HL-60/S4 treated with retinoic acid at 250 ng/mL for 4 days and 3 days (cell line): ENCODE results near the gene CHTOP.

Experiments
- in situ Hi-C: fragments of 300-500 bp; cut with MboI; formaldehyde crosslinking; loops from 2 replicates; pipeline ENCODE4 v1.7.0; 2022; ENCODE audit warnings: low sequenced_read_pairs

The CHTOP gene

GRCh38 chr1:153682730-153683129 lies 48.9 kb downstream of the CHTOP start:
- in situ Hi-C loops: no loop called here

DNA sequence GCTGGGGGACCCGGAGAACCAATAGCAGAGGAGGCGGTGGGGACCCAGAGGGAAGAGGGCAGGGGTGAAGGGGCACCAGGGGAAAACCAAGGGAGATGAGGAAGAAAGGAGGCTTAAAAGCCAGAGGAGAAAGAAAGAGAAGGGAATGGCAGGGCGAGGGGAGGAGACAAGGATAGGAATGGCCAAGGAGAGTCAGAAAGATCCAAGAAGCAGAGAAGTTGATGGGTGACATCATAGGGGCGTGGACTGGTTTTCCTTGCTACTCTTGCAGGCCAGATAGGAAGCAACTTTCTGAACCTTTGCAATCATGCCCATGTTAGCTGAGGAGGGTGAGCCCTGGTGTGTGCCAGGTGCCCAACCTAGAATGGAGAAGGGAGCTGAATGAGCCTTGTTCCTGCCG lies 50.0 kb downstream of the CHTOP start:
- in situ Hi-C loops: no loop called here

DNA sequence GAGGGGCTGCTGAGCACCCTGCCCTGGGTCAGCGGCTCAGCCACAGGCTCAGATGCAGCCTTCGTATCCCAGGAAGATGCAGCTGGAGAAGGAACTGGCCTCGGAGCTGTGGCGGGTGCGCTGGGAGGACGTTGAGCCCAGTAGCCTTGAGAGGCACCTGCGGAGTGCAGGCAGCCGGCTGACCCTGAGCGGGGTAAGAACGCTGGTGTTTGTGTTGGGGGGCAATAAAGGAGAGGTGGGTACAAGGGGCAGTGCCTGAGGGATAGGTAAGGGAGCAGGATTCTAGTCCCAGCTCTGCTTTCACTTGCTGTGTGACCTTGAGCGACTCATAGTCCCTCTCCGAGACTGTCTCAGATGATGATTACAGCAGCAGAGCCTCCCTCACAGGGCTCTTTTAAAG lies 51.0 kb downstream of the CHTOP start:
- in situ Hi-C loops: no loop called here

DNA sequence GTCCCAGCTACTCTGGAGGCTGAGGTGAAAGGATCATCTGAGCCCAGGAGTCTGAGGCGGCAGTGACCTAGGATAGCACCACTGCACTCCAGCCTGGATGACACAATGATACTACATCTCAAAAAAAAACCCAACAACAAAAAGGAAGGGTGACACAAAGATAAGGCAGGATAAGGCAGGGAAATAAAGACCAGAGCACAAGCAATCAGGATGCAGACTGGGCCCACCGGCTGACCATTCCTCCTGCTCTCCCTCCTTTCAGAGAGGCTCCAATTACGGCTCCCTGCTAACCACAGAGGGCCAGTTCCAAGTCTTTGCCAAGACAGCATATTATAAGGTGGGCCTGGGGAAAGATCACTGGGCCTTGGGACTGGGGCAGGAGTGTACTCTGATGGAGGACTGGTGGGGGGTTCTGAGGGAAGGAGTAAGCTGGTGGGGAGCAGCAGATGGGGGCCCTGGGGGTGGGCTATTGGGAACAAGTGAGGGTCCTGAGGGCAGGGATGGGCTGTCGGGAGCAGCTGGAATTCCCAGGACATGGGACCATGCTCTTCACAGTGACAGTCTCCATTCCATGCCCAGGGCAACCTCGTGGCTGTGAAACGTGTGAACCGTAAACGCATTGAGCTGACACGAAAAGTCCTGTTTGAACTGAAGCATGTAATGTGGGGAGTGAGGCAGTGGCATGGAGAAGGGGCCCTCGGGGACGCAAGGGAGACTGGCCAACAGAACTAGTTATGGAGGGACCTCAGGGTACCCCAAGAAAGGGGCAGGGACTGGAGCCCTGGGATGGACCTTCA lies 51.9 kb downstream of the CHTOP start:
- in situ Hi-C loops: no loop called here

DNA sequence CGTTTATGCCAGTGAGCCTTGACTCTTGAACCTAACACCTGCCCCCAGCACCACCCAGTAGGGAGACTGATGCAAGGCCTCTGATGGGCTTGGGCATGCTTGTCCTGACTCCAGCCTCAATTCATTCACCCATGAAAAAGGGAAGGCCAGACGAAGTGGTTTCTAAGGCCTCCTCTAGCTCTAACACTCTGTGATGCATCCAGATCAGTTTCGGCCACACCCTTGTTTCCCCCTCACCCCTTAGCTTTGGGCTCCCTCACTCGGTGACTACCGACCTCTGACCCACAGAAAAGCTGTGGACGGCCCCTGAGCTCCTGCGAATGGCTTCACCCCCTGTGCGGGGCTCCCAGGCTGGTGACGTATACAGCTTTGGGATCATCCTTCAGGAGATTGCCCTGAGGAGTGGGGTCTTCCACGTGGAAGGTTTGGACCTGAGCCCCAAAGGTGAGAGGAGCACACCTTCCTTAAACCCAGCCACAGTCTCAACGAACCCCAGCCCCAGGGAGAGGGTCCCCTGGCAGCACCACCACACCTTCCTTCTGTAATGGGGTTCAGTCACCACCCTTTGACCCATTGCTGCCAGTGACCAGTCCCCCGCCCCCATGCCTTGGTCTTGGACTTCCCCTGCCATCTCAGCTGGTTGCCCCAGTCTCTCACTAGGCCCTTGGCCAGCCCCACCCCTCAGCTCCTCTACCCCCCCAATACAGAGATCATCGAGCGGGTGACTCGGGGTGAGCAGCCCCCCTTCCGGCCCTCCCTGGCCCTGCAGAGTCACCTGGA lies 53.7 kb downstream of the CHTOP start:
- in situ Hi-C loops: no loop called here

GRCh38 chr1:153688276-153688675 lies 54.4 kb downstream of the CHTOP start:
- in situ Hi-C loops: no loop called here

GRCh38 chr1:153688736-153689328 lies 55.0 kb downstream of the CHTOP start:
- in situ Hi-C loops: no loop called here

- in situ Hi-C loops: no loop called here
Observed at GRCh38 chr1:153693466-153693865, 59.6 kb downstream of the CHTOP start.
